CD4-positive, alpha-beta T cell treated with Interleukin-6 at 100 ng/mL for 8 hours (primary cell): ENCODE measurements around the gene TLE2.
"Not testable (repeated sequence)": the region's sequence is repeated elsewhere in the genome, so short reads cannot be mapped to it uniquely, and the experiment has no call there.

Source experiments
- DNase-seq: peaks from one replicate; pipeline ENCODE4 v3.0.0-alpha.2; 2020; ENCODE audit warnings: mixed read lengths, low spot score

Gene TLE2

DNA sequence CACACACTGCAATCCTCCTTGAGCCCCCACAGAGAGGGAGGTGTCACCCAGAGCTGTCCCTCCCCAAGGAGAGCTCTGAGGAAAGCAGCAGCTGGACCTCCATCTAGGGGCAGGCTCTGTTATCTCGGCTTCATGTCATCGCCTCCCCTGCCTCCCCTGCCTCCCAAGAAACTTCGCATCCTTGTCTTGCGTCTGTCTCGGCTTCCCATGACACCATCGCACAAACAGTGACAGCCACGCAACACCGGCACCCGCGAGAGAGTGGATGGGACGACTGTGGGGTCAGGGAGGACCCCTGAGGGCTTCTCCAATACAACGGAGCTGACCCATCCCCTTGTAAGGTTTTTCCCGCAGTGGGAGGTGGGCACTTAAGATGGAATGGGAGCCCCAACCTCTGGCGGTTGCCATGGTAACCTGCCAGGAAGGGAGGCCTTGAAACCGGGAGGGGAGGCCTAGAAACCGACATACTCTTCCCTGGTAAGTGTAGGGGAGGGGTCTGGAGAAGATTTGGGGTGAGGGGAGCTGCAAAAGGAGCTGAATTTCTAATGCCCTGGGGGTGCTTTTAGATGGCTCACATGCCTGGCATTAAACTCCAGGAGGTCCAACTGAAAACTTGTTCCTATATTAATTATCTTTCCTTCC is 16.3 kb downstream of the TLE2 start:
- DNase-seq = no peak

DNA sequence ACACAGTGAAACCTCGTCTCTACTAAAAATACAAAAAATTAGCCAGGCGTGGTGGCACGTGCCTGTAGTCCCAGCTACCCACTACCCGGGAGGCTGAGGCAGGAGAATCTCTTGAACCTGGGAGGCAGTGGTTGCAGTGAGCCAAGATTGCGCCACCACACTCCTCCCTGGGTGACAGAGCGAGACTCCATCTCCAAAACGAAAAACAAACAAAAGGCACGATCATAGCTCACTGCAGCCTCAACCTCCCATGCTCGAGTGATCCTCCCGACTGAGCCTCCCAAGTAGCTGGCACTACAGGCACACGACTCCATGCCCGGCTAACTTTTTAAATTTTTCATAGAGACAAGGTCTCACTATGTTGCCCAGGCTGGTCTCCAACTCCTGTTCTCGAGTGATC is 17.0 kb downstream of the TLE2 start:
- not testable (repeated sequence) for DNase-seq

DNA sequence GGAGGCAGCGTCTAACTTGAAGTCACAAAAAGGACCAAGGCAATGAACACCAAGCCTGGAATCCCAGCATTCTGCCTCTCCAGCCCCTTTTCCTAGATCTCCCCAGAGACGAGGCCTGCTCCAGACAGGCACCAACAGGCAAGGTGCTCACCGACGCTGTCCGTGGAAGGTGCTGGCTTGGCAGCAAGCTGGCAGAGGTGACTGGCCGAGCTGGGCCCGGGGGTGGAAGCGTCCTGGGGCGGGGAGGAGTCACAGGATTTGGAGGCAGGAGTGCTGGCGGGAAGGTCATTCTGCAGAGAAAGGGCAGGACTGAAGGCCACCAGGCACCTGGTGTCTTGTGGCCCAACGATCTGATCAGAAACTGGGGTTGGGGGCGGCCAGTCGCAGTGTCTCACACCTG is 18.2 kb downstream of the TLE2 start:
- no peak for DNase-seq

DNA sequence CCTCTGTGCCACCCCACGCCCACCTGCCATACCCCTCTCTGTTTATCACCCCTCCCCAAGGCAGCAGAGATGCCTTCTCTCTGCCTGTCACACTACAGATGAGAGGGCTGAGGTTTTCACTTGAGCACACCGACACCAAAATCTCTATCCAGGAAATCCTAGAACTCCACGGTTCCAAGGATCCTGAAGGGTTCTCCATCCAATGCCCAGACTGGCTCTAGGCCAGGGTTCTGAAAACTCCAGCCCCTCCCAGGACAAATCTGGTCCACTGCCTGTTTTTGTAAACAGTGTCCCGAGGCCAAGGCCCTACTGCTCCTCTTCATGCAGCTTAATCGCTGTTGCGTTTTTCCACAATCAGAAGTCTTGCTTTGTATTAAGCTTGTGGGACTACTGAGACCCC is 20.1 kb downstream of the TLE2 start:
- no peak for DNase-seq

DNA sequence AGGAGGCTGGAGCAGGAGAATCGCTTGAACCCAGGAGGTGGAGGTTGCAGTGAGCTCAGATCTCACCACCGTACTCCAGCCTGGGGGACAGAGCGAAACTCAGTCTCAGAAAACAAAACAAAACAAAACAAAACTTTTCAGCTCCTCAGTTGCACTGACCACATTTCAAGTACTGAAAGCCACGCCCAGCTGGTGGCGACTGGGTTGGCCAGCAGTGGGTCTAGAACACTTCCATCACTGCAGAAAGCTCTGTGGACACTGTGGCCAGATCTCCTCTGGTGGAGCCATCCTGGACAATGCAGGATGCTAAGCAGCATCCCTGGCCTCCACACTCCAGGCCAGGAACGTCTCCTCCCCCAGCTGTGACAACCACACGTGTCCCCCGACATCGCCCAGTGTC is 21.1 kb downstream of the TLE2 start:
- no peak for DNase-seq

DNA sequence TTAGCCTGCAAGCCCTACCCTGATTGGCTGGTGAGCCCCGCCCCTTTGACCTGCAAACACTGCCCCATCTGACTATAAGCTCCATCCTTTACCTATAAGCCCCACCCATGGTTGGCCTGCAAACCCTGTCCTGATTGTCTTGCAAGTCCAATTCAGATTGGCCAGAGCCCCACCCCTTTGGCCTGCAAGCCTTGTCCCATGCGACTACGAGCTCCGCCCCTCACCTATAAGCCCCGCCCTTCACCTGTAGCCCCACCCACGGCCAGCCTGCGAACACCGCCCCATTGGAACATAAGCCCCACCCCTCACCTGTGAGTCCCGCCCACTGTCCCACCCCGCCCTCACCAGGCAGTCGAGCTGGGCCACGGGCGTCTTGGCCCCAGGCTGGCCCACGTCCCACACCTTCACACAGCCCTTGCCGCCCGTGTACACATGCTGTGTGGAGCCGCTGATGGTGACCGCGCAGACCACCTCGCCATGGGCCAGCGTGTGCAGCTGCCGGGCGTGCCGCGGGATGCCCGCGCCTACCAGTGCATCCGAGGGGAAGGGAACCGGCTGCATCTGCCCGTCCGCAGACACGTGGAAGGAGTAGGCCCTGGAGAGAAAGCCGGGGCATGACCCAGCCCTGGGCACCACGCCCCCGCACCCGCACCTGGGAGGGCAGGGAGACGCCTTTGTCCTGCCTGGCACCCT is 22.9 kb downstream of the TLE2 start:
- no peak for DNase-seq

DNA sequence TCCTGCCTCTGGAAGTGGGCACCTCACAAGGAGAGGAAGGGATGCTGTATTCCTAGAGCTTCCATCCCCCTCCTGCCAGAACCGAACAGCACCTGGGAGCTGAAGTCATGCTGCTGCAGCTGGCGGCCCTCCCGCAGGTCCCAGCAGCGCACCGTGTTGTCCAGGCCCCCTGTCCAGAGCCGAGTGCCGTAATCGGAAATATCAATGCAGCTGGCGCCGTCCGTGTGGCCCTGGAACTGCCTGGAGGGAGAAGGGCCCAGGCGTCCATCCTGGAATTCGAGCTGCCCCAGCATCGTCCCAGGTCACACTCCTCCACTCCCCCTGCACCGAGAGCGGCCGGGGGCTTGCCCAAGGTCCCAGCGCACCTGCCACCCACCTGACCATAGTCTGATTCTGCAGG is 23.7 kb downstream of the TLE2 start:
- no peak for DNase-seq

DNA sequence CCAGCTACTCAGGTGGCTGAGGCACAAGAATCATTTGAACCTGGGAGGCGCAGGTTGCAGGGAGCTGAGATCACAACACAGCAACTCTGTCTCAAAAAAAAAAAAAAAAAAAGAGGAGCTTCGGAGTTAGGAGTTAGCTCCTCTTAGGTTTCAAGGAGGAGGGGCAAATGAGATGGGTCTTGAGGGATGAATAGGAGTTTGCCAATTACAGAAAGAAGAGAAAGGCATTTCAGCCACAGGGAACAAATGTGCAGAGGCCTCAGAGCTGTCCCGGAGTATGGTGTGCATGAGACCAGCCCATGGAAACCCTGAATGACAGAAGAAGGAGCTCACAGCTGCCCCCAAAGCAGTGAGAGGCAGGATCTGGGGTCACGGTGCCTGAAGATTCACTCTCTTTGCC is 24.6 kb downstream of the TLE2 start:
- no peak for DNase-seq

DNA sequence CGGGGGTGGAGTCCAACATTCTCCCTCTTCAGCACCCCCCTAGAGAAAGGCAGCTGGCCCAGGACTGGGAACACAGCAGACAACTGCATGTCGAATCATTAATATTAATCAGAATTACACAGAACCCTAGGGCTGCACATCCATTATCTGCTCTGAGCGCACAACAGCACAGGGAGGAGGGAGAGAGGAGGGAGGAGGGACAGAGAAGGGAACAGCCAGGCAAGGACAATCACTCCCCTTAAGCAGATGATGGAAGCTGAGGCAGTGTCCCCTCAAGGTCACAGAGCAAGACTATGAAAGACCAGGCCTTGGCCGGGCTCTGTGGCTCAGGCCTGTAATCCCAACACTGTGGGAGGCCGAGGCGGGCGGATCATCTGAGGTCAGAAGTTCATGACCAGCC is 26.0 kb downstream of the TLE2 start:
- DNase-seq = no peak

DNA sequence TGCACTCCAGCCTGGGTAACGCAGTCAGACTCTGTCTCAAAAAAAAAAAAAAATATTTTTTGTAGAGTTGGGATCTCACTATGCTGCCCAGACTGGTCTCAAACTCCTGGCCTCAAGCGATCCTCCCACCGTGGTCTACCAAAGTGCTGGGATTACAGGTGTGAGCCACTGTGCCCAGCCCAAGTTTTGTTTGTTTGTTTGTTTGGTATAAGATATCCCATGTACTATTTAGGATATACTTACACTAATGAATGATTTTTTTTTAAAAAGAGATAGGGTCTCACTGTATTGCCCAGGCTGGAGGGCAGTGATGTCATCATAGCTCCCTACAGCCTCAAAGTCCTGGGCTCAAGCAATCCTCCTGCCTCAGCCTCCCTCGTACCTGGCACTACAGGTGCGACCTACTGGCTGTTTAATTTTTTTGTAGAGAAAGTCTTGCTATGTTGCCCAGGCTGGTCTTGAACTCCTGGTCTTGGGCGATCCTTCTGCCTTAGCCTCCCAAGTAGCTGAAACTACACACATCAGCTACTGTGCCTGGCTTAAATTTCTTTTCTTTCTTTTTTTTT is 27.8 kb downstream of the TLE2 start:
- no peak for DNase-seq

DNA sequence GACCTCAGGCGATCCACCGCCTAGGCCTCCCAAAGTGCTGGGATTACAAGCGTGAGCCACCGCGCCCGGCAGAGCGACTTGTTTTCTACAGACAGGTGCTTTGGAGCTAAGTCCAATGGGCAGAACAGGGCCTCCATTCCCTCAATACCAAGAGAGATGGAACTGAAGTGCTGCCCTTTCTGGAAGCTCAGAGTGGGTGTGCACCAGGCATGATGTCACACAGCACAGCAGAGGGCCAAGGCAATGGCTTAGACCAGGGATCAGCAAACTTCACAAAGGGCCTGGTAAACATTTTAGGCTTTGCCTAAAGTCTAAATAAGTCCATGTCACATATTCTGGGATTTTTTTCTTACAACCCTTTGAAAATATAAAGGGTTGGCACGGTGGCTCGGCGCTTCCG is 30.4 kb downstream of the TLE2 start:
- no peak for DNase-seq

DNA sequence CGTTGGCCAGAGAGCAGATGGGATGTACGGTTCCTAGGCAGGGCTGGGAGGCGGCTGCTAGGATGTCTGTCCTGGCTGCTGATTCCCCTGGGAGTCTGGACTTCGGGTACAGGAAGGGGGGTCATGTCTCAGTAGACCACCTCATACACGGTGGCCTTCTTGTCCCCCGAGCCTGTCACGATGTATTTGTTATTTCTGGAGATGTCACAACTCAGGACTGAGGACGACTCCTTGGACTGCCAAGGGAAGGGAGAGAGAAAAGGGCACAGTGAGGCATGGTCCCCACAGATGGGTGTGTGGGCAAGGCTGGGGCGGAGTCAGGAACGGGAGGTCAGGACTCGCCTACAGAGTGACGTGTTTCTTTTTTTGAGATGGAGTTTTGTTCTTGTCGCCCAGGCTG is 31.4 kb downstream of the TLE2 start:
- DNase-seq = no peak

DNA sequence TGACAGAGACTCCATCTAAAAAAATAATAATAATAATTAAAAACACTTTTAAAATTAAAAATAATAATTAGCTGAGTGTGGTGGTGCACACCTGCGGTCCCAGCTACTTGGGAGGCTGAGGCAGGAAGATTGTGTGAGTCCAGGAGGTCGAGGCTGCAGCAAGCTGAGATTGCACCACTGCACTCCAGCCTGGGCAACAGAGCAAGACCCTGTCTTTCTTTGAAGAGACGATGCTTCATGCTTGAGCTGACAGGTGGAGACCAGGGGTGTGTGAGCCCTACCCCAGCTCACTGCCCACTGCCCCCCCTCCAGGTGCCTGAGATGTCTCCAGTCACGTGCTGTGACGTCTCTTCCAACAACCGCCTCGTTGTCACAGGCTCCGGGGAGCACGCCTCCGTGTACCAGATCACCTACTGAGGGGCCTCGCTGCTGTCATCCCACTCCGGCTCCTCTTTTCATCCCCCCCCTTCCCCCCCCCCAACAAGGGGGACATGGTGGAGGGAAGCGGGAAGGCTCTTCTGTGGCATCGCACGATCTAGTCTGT is 34.4 kb downstream of the TLE2 start:
- DNase-seq = no peak

DNA sequence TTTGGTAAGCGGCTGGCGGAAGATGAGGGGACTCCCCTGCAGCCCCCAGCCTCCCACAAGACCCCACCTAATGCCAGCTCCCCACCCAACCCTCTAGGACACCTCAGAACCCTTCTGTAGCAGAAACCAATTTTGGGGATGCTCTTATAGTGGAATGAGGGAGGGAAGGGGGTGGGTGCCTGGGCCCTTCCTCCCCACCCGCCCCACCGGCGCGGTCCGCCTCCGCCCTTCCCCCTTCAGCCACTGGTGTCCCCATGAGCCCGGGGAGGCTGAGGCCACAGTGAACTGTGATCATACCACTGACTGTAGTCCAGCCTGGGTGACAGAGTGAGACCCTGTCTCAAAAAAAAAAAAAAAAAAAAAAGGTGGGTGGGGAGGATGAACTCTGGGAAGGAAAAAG is 35.5 kb downstream of the TLE2 start:
- no peak for DNase-seq

DNA sequence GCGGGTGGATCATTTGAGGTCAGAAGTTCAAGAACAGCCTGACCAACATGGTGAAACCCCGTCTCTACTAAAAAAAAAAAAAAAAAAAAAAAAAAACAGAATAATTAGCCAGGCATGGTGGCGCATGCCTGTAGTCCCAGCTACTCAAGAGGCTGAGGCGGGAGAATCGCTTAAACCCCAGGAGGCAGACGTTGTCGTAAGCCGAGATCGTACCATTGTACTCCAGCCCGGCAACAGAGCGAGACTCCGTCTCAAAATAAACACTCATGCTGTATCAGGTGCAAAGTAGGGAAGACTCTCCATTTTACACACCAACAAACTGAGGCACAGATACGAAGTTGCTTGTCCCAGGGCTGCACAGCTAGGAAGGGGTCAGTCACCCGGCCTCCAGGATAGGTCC is 36.1 kb downstream of the TLE2 start:
- no peak for DNase-seq

DNA sequence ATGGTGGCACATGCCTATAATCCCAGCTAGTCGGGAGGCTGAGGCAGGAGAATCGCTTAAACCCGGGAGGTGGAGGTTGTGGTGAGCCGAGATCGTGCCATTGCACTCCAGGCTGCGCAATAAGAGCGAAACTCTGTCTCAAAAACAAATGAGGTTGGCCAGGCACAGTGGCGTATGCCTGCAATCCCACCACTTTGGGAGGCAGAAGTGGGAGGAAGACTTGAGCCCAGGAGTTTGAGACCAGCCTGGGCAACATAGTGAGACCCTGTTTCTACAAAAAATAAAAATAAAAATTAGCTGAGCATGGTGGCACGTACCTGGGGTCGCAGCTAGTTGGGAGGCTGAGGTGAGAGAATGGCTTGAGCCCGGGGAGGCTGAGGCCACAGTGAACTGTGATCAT is 36.7 kb downstream of the TLE2 start:
- not testable (repeated sequence) for DNase-seq

DNA sequence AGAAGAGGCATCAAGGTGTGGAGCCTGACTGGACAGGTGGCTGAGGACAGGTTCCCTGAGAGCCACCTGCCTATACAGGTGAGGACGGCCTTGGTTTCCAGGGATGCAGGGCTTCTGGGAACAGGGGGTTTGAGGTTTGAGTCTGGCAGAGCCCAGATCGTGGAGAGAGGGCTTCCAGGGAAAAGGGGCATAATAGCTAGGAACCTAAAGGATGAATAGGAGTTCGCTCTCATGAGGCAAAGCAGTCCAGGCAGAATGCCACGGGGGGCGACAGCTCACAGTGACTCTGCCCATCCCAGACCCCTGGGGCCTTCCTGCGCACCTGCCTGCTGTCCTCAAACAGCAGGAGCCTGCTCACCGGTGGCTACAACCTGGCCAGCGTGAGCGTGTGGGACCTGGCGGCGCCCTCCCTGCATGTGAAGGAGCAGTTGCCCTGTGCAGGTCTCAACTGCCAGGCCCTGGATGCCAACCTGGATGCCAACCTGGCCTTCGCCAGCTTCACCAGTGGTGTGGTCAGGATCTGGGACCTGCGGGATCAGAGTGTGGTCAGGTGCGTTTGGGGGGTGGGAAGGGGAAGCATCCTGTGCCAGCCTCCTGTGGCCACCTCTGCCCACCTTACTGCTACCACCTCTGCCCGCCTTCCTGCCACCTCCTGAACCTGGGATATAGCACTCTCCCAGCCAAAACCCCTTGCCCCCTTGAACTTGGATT is 39.7 kb downstream of the TLE2 start:
- no peak for DNase-seq

DNA sequence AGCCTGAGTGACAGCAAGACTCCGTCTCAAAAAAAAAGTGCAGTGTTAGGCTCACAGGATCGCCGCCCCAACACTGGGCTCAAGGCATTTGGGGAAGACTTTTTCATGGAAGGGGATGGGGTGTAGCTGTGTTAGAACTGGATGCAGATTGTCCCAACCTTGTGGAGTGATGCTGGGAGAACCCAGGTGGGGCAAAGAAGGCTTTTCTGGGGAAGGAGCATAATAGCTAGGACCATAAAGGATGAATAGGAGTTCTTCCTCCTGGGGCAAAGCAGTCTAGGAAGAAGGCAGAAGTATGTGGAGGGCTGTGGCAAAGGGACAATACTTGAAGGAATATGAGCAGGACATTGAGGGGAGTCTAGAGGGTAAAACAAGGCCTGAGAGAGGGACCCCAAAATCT is 40.5 kb downstream of the TLE2 start:
- no peak for DNase-seq

DNA sequence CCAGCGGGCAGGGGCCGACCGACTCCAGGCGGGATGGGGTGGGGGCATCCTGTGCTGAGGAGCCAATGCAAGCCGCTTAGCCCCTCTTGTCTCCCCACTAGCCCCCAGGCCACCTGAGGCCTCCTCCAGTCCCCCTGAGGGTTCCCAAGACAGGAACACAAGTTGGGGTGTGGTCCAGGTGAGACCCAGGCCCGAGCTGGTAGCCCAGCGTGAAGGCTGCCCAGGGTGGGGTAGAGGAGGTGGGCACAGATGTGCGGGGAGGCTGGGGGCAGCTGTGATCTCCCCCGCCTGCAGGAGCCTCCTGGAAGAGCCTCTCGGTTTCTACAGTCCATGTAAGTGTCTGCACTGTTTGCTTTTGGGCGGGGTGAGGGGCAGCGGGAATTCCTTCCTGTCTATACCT is 41.3 kb downstream of the TLE2 start:
- no peak for DNase-seq

DNA sequence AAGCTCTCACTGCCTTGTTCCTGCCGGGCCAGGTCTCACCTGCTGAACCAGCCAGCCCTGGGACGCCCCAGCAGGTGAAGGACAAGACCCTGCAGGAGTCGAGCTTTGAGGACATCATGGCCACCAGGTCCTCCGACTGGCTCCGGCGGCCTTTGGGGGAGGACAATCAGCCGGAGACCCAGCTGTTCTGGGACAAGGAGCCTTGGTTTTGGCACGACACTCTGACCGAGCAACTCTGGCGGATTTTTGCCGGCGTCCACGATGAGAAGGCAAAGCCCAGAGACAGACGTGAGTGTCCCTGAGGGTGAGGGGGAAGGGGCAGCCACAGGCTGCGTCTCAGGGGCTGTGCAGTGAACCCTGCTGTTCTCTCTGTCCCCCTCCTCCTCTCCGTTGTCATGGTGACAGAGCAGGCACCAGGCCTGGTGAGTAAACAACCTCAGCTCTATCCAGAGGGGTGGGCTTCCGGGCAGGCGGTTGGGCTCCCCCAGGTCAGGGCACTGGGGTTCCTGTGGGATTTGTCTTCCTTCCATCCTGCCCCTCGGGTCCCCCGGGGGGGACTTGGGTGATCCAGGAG is 42.0 kb downstream of the TLE2 start:
- no peak for DNase-seq

DNA sequence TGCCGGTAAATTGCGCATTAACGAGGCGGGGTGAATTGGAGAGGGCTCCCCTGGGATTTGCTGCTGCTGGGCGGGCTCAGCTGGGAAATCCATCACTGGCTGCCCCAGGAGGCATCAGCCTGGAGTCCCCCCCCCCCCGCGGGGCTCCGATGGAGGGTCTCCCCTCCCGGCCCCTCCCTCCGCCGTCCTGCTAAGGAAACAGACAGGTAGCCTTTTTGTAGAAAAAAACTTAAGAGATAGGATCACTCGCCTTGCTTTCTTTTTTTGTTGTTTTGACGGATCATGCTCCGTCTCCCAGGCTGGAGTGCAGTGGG is 44.9 kb downstream of the TLE2 start:
- no peak for DNase-seq

DNA sequence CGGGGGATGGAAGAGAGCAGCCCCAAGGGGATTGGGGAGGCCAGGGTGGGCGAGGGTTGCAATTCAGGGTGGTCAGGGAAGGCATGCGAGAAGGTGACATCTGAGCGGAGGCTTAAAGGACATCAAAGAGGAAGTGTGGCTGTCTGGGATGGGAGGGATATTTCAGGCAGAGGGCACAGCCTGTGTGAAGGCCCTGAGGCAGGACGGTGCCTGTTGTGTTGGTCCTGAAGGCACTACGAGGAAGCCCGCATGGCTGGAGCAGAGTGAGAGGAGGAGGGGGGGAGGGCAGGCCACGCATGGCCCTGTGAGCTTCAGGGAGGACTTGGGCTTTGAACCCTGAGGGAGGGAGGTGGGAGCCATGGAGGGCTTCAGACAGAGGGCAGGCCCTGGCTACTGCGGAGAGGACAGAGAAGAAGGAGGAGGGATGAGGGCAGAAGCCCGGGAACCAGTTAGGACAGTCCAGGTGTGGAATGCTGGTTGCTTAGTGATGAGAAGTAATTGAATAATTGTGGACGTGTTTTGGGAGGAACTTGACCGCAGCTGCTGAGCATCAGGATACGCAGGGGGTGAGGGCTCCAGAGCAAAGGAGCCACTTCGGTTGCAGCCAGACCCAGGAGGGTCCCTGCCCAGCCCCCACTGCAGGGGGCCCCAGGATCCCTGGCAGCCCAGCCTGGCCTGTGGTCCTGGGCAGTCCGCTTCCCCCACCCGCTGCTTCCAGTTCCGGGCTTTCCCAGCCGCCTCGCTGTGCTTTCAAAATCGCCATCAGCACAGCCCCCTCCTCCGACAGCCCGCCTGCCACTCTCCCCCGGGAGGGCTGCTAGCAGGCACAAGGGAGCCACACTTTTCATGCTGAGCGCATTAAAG is 45.5 kb downstream of the TLE2 start:
- no peak for DNase-seq
